Measurements from ENCODE around the gene ARPP21. TPM values are rescaled to one million over a fixed set of nuclear protein-coding genes. Genes with fewer than 3 reads are reported as not detected.
A peak's percentile ranks its signal among the peaks of the same experiment; 100 is the strongest.

Gene ARPP21
- total RNA-seq, 2 experiments from 2014 or later: 1.0 to 1.1 TPM

DNA sequence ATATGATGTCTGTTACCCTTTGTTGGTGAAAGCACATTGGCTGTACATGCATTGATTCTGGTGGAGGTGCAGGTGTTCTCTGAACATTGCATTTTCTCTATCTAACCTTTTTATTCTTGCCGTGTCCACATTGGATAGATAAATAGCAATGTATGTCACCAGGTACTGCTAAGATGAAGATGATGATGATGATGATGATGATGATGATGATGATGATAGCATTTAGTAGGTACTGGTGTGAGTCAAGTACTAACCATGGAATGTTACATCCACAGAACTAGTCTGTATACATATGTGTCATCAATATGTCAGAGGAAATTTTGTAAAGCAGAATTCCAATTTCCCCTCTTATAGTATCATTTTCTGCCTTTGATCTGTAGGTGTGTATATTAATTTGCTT lies 36.3 kb downstream of the ARPP21 start:
- Histone ChIP-seq H3K4me3 (ENCODE audit: low read depth, low read length, poor library complexity, severe bottlenecking) (no peak overlapping the region), H3K9me3 (ENCODE audit: low read length) (no peaks in the 10 kb centered on the region), H3K9me2 (ENCODE audit: insufficient read depth, low read length) (no peaks in the 10 kb centered on the region), H3K36me3 (ENCODE audit: insufficient read depth, low read length) (no peaks in the 10 kb centered on the region), H4K20me1 (ENCODE audit: insufficient read depth, low read length) (no peaks in the 10 kb centered on the region), H3K79me2 (ENCODE audit: insufficient read depth, low read depth, low read length) (no peaks in the 10 kb centered on the region), H3K4me1 (ENCODE audit: insufficient read depth, low read length, poor library complexity, severe bottlenecking) (peaks cover 51% of the 10 kb centered on the region), H3K27ac (ENCODE audit: low read depth, low read length, poor library complexity, severe bottlenecking) (no peak overlapping the region), H2AFZ (ENCODE audit: low read length) (no peak overlapping the region; the same call in 1 of the 2 replicates), H3K4me2 (ENCODE audit: low read length) (peak overlapping the region; percentile 50; the same call in 1 of the 2 replicates)
- CTCF ChIA-PET (ENCODE audit: unreplicated experiment): no interaction called here
- intact Hi-C loops (cut with micrococcal nuclease; ENCODE audit: unreplicated experiment): no loop called here
- POLR2A ChIA-PET: interaction anchor here (0.8 to 1.9 kb wide), 2 partner anchors 10 to 12 kb away, joined by 3 to 12 read pairs; no protein-coding TSS in a partner anchor
- no peak for TF ChIP-seq EZH2phosphoT487 (IDR thresholded peaks at IDR 0.05; ENCODE audit: borderline replicate concordance, low read depth, low read length)
- TF ChIP-seq, protein P1, sequence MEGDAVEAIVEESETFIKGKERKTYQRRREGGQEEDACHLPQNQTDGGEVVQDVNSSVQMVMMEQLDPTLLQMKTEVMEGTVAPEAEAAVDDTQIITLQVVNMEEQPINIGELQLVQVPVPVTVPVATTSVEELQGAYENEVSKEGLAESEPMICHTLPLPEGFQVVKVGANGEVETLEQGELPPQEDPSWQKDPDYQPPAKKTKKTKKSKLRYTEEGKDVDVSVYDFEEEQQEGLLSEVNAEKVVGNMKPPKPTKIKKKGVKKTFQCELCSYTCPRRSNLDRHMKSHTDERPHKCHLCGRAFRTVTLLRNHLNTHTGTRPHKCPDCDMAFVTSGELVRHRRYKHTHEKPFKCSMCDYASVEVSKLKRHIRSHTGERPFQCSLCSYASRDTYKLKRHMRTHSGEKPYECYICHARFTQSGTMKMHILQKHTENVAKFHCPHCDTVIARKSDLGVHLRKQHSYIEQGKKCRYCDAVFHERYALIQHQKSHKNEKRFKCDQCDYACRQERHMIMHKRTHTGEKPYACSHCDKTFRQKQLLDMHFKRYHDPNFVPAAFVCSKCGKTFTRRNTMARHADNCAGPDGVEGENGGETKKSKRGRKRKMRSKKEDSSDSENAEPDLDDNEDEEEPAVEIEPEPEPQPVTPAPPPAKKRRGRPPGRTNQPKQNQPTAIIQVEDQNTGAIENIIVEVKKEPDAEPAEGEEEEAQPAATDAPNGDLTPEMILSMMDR (conservative IDR thresholded peaks at IDR 0.05; ENCODE audit: low read length): no peak
- BruUV-seq (replicated peaks): no TSS peak
- no peak for DNase-seq (ENCODE audit: low spot score)

GRCh38 chr3:35677797-35678196 lies 38.5 kb downstream of the ARPP21 start:
- ChIA-PET POLR2A (interaction anchor here (0.7 to 2.0 kb wide), 3 partner anchors 9 to 233 kb away, joined by 3 to 6 read pairs (median 3); no protein-coding TSS in a partner anchor), CTCF (ENCODE audit: unreplicated experiment) (no interaction called here)
- TF ChIP-seq, protein P1 (conservative IDR thresholded peaks at IDR 0.05; ENCODE audit: low read length): no peak
- no peak for TF ChIP-seq EZH2phosphoT487 (IDR thresholded peaks at IDR 0.05; ENCODE audit: borderline replicate concordance, low read depth, low read length)
- Histone ChIP-seq H3K9me2 (ENCODE audit: insufficient read depth, low read length) (no peaks in the 10 kb centered on the region), H3K27ac (ENCODE audit: low read depth, low read length, poor library complexity, severe bottlenecking) (no peak overlapping the region), H3K36me3 (ENCODE audit: insufficient read depth, low read length) (no peaks in the 10 kb centered on the region), H3K4me3 (ENCODE audit: low read depth, low read length, poor library complexity, severe bottlenecking) (no peak overlapping the region), H4K20me1 (ENCODE audit: insufficient read depth, low read length) (no peaks in the 10 kb centered on the region), H2AFZ (ENCODE audit: low read length) (no peak overlapping the region), H3K4me1 (ENCODE audit: insufficient read depth, low read length, poor library complexity, severe bottlenecking) (peaks cover 57% of the 10 kb centered on the region), H3K9me3 (ENCODE audit: low read length) (no peaks in the 10 kb centered on the region), H3K4me2 (ENCODE audit: low read length) (peak overlapping the region; percentile 75; the same call in 1 of the 2 replicates), H3K79me2 (ENCODE audit: insufficient read depth, low read depth, low read length) (no peaks in the 10 kb centered on the region)
- no TSS peak for BruUV-seq (replicated peaks)
- no peak for DNase-seq (ENCODE audit: low spot score)
- intact Hi-C loops (cut with micrococcal nuclease; ENCODE audit: unreplicated experiment): no loop called here

DNA sequence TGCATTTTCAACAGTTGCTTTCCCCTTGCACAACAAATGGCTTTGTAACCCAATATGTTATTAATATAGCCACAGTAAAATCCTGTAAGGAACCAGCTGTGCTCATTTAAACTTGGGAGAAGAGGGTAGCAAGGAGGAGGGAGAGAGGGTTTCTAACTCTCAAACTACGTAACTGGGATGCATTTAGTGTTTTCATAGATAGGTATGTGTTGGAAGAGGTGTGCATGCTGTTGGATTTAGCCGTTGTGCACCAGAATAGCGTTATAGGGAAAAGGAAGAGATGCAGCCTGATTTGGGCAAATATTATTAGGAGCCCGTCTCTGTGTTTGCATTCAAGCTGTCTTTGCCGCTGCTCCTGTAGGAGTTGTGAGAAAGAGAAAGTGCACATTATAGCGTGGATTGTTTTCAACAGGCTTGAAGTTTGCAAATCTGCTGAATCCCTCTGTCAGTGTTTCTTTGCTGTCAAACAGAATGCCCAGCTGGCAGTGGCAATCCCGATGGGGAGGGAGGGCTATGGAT lies 39.4 kb downstream of the ARPP21 start:
- peaks cover 66% of the 10 kb centered on the region for H3K4me1 ChIP-seq (ENCODE audit: insufficient read depth, low read length, poor library complexity, severe bottlenecking)
- no peaks in the 10 kb centered on the region for H3K9me2 ChIP-seq (ENCODE audit: insufficient read depth, low read length)
- H3K9me3 ChIP-seq (ENCODE audit: low read length): no peaks in the 10 kb centered on the region
- peak overlapping the region; percentile 45 for H3K4me3 ChIP-seq (ENCODE audit: low read depth, low read length, poor library complexity, severe bottlenecking)
- no peak overlapping the region for H3K27ac ChIP-seq (ENCODE audit: low read depth, low read length, poor library complexity, severe bottlenecking)
- no peaks in the 10 kb centered on the region for H3K36me3 ChIP-seq (ENCODE audit: insufficient read depth, low read length)
- DNase-seq (ENCODE audit: low spot score): peak; percentile 13
- POLR2A ChIA-PET: interaction anchor here (0.7 to 3.4 kb wide), 12 partner anchors 12 to 252 kb away, joined by 3 to 26 read pairs (median 3); no protein-coding TSS in a partner anchor
- H3K79me2 ChIP-seq (ENCODE audit: insufficient read depth, low read depth, low read length): no peaks in the 10 kb centered on the region
- TF ChIP-seq, protein P1 (conservative IDR thresholded peaks at IDR 0.05; ENCODE audit: low read length): no peak
- TF ChIP-seq EZH2phosphoT487 (IDR thresholded peaks at IDR 0.05; ENCODE audit: borderline replicate concordance, low read depth, low read length): no peak
- no TSS peak for BruUV-seq (replicated peaks)
- H2AFZ ChIP-seq (ENCODE audit: low read length): peak overlapping the region; percentile 87
- intact Hi-C loops (cut with micrococcal nuclease; ENCODE audit: unreplicated experiment): loop anchor here (1.0 kb wide), 1 partner anchor 14 kb away; no protein-coding TSS in a partner anchor
- H4K20me1 ChIP-seq (ENCODE audit: insufficient read depth, low read length): no peaks in the 10 kb centered on the region
- H3K4me2 ChIP-seq (ENCODE audit: low read length): peak overlapping the region; percentile 75
- CTCF ChIA-PET (ENCODE audit: unreplicated experiment): no interaction called here

All from OCI-LY7 (cell line).